IPS-11a (cell line): ENCODE measurements around the gene HSPBAP1.
"Not testable (repeated sequence)": the region's sequence is repeated elsewhere in the genome, so short reads cannot be mapped to it uniquely, and the experiment has no call there.

Experiments used
- H3K4me3 ChIP-seq: one replicate; pipeline ENCODE4 v1.5.1; 2013; ENCODE audit warnings: low read depth, low read length, control low read depth

The HSPBAP1 gene

DNA sequence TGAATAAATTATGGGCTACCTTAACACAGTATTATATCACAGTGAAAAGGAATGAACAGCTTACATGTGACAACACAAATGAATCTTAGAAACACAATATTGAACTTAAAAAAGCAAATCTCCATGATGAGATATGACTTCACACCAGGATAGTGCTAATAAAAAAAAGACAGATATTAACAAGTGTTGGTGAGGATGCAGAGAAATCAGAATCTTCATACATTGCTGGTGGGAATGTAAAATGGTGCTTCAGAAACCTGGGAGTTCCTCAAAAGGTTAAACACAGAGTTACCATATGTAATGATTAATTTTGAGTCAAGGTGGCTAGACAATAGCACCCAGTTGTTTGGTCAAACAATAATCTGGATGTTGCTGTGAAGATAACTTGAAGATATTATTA is 51.4 kb downstream of the HSPBAP1 start:
- no peak overlapping the region for H3K4me3 ChIP-seq

DNA sequence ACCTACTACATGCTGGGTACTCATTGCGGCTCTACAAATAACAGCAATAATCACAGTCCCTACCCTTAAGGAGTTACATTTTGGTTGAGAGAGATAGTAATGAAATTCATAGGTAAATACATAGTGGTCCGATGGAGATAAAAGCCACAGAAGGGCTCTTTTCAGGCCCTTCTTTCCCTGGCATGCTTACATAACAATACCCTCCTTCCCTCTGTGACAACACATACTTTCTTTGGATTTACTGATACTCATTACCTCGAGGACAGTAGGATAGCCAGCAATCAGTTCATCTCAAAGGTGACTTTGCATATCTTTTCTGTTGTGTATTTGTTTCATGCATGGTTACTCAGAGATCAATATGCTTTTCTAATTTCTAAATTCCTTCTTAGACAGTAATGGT is 54.5 kb downstream of the HSPBAP1 start:
- H3K4me3 ChIP-seq: no peak overlapping the region

DNA sequence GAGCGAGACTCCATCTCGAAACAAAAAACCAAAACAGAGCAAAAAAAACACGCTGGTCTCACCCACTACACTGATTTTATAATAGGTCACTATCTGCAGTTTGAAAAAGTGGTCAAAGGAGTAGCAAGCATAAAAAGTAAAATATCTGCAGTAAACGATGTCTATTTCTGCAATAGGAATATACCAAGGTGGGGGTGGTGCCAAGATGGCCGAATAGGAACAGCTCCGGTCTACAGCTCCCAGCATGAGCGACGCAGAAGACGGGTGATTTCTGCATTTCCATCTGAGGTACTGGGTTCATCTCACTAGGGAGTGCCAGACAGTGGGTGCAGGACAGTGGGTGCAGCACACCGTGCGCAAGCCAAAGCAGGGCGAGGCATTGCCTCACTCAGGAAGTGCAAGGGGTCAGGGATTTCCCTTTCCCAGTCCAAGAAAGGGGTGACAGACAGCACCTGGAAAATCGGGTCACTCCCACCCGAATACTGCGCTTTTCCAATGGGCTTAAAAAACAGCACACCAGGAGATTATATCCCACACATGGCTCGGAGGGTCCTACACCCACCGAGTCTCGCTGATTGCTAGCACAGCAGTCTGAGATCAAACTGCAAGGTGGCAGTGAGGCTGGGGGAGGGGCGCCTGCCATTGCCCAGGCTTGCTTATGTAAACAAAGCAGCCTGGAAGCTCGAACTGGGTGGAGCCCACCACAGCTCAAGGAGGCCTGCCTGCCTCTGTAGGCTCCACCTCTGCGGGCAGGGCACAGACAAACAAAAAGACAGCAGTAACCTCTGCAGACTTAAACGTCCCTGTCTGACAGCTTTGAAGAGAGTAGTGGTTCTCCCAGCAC is 60.7 kb downstream of the HSPBAP1 start:
- not testable (repeated sequence) for H3K4me3 ChIP-seq

DNA sequence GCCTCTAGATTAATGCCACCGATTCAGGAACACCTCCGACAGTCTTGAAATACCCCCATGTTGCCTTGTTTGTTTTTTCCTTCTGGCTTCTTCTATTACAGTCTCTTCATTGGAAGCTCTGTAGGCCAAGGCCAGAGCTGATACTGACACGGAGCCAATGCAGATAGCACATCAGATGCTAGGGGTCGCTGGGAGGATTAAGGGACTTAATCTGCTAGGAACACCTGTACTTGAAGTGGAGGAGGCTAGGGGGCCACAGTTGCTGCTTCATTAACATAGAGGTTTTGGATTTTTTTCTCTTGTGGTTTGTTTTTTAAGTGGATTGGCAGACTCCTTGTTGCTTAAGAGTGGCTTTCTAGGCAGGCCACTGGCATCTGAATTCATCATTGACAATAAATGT is 63.4 kb downstream of the HSPBAP1 start:
- no peak overlapping the region for H3K4me3 ChIP-seq

DNA sequence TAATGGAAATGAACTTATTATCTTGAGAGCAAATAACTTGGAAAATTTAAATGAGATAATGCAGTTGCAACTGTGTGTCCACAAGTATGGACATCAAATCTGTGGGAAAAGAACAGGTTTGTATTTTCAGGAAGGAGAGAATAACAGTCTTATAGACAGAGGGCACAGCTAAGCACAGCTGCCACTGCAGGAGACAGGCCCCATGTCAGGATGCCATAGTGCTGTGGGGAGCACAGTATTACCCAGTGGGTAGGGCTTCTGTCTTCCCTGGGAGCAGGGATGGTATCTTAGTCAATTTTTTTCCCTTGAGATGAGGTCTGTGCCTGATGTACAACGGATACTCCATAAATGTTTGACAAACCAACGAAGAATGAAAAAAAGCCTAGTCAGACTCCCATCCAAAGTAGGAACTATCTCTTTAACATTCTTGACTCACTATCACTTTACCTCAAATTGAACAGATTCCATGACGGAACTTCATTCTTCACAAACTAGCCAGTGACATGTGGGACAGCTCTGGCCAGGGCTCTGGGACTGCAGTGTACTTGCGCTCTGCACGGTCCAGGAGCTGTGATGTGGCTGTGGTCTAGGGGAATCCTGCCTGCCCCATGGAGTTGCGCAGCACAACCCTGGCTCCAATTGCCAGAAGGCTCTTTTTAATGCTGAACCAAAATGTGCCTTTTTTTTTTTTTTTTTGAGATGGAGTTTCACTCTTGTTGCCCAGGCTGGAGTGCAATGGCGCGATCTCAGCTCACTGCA is 64.7 kb downstream of the HSPBAP1 start:
- no peak overlapping the region for H3K4me3 ChIP-seq

DNA sequence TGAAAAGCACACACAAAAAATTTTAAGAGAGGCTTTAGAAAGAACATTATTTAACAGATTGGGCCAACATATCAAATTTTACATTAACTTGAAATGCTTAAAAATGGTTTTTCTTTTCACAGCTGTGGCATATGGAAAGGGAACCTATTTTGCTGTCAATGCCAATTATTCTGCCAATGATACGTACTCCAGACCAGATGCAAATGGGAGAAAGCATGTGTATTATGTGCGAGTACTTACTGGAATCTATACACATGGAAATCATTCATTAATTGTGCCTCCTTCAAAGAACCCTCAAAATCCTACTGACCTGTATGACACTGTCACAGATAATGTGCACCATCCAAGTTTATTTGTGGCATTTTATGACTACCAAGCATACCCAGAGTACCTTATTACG is 65.4 kb downstream of the HSPBAP1 start:
- no peak overlapping the region for H3K4me3 ChIP-seq

DNA sequence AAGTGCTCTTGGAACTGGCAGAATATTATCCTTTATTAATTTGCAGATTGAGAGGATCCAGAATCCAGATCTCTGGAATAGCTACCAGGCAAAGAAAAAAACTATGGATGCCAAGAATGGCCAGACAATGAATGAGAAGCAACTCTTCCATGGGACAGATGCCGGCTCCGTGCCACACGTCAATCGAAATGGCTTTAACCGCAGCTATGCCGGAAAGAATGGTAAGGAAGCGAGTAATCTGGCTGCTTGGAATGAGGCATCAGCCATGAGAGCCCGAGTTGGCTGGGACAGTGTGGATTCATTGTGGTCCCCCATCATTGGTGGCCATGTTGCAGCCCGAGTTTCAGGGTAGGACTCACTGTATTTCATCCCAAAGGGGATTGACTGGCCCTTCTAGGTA is 65.9 kb downstream of the HSPBAP1 start:
- H3K4me3 ChIP-seq: no peak overlapping the region

DNA sequence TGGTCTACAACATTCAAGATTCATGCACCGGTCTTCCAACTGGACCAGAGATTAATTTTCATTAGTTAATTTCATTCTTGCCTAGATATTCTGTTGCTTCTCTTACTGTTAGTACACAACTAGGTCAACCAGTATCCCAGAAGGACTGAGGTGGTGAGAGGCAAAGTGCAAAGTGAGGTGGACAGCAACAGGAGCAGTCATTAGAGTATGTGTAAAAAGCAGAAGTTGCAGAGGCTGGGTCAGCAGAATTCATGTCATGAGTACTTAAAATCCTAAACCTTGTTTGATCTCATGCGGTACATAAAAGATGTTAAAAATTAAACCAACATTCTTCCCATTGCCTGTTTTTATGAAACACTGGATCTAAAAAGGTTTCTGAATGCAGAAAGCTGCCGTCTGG is 66.3 kb downstream of the HSPBAP1 start:
- no peak overlapping the region for H3K4me3 ChIP-seq

DNA sequence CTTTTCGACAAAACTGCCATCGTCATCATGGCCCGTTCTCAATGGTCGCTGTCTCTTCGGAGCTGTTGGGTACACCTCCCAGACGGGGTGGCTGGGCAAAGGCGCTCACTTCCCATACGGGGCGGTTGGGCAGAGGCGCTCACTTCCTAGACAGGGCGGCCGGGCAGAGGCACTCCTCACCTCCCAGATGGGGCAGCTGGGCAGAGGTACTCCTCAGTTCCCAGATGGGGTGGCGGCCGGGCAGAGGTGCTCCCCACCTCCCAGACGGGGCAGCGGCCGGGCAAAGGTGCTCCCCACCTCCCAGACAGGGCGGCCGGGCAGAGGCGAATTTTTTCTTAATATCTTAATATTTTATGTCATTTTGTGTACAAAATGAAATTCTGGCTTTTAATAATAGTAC is 68.5 kb downstream of the HSPBAP1 start:
- H3K4me3 ChIP-seq: no peak overlapping the region

DNA sequence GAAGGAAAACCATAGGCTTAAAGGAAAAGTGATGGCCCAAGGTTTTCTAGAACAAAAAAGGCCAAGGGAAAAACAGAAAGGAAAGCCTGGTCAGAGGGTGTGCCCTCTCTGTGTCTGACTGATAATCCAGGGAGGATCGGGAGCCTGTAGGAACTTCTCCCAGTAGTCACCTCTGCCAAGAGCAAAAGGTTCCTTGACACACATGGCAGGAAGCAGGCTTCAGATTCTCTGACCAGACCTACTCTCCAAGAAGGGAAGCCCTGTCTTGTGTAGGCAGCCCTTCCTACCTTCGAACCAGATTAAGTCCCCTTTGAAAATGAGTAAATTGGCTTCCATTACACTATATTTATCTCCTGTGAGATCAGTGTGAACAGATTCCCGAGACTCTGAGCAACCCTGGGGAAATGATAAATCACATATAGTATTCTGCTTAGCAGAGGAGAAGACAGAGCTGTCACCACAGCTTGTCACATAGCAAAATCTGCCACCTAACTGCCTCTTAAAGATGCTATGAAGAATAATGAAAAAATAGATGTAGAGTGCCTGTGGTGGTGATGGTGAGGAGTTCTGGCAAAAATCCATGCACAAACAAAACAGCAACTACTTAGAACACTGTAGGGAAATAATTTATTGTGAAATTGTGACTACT is 74.2 kb downstream of the HSPBAP1 start:
- H3K4me3 ChIP-seq: no peak overlapping the region

DNA sequence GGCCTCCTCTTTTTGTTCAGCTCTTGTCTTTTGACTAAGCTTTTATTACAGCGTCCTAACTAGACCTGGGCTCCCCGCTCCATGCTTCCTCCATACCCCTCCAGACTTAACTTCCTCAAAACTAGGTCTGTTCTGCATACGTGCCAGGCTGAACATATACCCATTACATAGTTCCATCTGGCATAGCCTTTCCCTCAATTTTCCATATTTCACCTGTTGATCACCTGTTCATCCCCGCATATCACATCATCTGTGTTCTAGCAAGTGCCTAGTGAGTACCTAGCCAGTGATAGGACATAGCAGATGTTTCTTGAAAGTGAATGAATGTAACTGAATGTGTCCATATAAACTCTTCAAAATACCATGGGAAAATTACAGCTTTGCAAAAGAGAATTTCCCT is 77.0 kb downstream of the HSPBAP1 start:
- H3K4me3 ChIP-seq: no peak overlapping the region

DNA sequence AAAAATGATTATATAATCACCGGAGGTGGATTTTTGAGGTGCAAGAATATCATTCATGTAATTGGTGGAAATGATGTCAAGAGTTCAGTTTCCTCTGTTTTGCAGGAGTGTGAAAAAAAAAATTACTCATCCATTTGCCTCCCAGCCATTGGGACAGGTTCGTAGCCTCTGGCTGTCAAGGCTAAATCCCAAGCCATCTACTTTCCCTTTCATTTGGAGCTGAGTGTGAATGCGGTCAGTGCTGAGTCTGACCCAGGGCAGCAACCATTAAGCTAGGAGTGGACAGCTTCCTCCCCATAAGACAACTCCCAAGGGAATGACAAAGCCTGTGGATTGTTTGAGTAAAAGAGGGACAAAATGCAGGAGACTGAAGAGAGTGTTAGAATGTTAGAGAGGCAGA is 79.4 kb downstream of the HSPBAP1 start:
- H3K4me3 ChIP-seq: no peak overlapping the region

DNA sequence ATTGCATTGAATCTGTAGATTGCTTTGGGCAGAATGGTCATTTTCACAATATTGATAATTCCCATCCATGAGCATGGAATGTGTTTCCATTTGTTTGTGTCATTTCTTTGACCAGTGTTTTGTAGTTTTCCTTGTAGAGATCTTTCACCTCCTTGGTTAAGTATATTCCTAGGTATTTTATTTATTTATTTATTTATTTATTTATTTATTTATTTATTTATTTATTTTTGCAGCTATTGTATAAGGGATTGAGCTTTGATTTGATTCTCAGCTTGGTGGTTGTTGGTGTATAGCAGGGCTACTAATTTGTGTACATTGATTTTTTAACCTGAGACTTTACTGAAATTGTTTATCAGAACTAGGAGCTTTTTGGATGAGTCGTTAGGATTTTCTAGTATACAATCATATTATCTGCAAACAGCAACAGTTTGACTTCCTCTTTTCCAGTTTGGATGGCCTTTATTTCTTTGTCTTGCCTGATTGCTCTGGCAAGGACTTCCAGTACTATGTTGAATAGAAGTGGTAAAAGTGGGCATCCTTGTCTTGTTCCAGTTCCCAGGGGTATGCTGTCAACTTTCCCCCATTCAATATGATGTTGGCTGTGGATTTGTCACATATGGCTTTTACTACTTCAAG is 82.9 kb downstream of the HSPBAP1 start:
- H3K4me3 ChIP-seq: not testable (repeated sequence)

DNA sequence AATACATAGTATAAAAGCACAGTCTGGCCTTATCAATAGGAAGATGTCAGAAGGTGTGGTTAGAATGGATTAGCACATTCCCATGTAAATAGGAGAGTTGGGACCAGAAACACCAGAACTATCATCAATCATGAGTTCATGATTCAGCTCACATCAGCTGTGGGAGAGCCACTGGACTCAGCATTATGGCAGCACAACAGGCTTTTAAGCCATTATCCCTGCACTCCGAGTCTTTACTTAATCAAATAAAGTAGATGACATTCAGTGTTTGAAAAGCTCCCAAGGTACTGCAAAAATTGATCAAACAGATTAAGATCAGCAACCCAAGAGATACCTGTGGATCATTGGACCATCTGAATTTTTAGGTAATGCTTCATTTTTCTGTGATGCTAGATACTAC is 88.3 kb downstream of the HSPBAP1 start:
- no peak overlapping the region for H3K4me3 ChIP-seq

DNA sequence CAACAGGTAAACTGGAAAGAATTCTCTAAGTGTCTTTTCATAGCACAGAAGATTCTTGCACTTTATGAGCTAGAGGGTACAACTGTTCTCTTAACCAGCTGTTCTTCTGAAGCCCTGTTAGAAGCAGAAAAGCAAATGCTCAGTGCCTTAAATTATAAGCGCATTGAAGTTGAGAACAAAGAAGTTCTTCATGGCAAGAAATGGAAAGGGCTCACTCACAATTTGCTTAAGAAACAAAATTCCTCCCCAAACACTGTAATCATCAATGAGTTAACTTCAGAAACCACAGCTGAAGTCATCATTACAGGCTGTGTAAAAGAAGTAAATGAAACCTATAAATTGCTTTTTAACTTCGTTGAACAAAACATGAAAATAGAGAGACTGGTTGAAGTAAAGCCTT is 93.4 kb downstream of the HSPBAP1 start:
- H3K4me3 ChIP-seq: no peak overlapping the region

DNA sequence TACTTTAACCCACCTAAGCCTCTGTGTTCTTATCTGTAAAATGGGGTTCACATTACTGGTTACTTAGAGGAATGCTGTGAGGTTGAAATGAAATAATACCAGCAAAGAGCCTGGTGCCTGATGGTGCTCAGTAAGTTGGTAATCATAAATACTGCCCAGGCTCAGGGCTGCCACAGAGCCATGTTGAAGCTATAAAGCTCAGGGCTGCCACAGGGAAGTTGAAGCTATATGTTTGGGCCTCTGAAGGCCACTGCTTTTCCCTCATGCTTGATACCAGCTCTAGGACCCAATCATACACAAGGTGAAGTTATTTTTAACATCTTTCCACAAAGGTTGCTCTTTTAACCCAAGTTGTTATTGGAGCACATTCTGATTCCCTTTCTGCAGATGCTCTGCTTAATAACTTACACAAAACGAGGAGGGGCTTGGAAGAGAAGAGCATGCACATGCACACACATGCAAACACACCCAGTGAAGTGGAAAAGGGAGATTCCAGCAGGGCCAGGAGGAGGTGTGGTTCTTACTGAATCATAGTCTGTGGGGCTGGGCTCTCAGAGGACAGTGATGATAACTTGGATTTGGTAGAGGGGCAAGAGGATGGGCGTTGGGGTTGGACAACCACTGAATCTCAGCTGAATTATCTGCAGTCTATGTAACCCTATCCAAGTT is 95.5 kb downstream of the HSPBAP1 start:
- no peak overlapping the region for H3K4me3 ChIP-seq

DNA sequence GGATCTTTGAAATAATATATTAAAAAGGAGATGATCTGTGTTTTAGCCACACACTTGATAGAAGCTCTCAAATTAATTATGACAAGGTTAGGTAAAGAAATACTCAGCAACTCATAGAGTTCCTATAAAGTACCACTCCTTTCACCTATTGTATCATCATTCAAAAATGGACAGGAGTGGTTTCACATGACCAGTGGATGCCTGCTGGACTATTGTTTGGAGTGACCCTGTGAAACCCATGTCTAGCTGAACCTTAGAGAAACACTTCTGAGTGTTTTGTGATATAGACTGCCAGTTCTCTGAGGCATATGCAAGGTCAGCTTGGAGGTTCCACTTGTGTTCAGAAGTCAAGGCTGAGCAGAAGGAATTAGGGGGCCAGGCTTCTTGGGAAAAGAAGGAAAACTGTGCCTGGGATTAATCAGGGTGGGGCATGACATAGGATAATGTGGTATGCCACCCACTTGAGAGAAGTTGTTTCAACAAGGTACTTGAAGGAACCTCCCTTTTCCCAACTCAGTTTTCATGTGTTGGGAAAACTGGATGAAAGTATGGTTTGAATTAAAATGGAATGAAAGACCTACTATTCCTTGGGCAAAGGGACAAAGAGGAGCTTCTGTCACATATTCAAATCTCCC is 97.6 kb downstream of the HSPBAP1 start:
- H3K4me3 ChIP-seq: no peak overlapping the region

DNA sequence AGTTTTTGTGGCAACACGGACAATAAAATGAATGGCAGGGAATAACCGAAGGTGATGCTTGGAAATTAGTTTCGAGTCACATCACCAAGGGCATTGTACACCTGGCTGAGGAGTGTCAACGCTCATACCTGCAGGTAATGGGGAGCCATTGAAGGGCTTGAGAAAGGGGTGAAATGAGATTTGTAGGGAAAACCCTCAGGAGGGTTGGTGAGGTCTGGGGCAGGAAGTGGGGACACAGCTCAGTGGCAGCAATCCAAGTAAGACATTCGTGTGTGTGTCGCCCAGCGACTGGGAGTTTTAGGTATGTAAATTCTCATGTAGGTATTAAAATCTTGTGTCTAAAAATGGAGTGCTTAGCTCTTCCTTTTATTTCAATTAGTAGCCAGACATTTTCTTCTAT is 98.7 kb downstream of the HSPBAP1 start:
- H3K4me3 ChIP-seq: no peak overlapping the region

DNA sequence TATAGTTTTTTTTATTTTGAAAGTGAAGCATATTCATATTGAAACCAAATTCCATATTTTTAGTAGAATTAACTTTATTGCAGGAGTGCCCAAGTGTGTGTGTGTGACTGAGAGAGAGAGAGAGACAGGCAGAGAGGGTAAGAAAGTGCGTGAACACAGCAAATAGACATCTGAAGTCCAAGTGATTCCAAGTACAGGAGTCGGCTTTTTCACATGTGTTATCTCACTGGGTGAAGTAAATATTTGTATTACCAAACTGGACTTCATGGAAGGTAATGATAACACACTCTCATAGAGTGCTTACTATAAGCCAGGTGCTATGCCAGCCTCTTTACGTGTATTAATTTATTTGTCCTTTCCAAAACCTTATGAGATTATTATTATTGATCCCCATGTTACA is 101.0 kb downstream of the HSPBAP1 start:
- no peak overlapping the region for H3K4me3 ChIP-seq

DNA sequence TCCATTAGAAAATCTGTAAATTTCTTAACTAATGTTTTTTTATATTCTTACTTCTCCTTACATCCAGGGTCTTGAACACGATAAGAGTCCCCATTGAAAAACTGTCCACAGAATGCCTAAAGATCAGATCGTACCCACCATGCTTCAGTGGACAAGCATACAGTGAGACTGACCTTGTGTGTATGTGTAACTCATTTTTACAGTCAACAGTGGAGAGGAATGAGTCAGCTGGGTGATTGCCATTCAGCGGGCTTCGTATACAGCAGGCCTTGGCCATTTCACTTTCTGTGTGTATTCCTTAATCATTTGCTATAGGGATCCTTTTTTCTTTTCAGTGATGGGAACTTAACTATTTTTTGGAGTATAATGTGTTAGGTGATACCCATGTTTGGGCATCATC is 102.4 kb downstream of the HSPBAP1 start:
- no peak overlapping the region for H3K4me3 ChIP-seq
